ENCODE data around the gene VWA5B1.

VWA5B1 gene

GRCh38 chr1:20351911-20352701 is 61.4 kb downstream of the VWA5B1 start:
- TF ChIP-seq EZH2 (IDR thresholded peaks at IDR 0.05): no peak
- no peak for TF ChIP-seq POLR2AphosphoS5 (IDR thresholded peaks at IDR 0.05; ENCODE audit: borderline replicate concordance, low read depth, low read length)
- TF ChIP-seq FOXP2 (optimal IDR thresholded peaks at IDR 0.05; ENCODE audit: control extremely low read depth, extremely low read length, insufficient read depth): no peak
- H3K4me3 ChIP-seq: no peak overlapping the region
- no peaks in the 10 kb centered on the region for H3K9me3 ChIP-seq (ENCODE audit: low read depth, low read length)
- no peak overlapping the region for H3K9ac ChIP-seq (ENCODE audit: insufficient read length)
- H3K27ac ChIP-seq: no peak overlapping the region
- DNase-seq (ENCODE audit: low read depth, low spot score): no peak
- no peaks in the 10 kb centered on the region for H3K36me3 ChIP-seq (ENCODE audit: insufficient read depth, low read length)

GRCh38 chr1:20353836-20354235 is 63.2 kb downstream of the VWA5B1 start:
- Histone ChIP-seq H3K27ac (no peak overlapping the region), H3K4me3 (no peak overlapping the region)

GRCh38 chr1:20354610-20355009 is 63.9 kb downstream of the VWA5B1 start:
- no peaks in the 10 kb centered on the region for H3K36me3 ChIP-seq (ENCODE audit: insufficient read depth, low read length)
- no peak overlapping the region for H3K4me3 ChIP-seq
- no peak overlapping the region for H3K9ac ChIP-seq (ENCODE audit: insufficient read length)
- TF ChIP-seq POLR2AphosphoS5 (IDR thresholded peaks at IDR 0.05; ENCODE audit: borderline replicate concordance, low read depth, low read length): no peak
- TF ChIP-seq EZH2 (IDR thresholded peaks at IDR 0.05): no peak
- TF ChIP-seq FOXP2 (optimal IDR thresholded peaks at IDR 0.05; ENCODE audit: control extremely low read depth, extremely low read length, insufficient read depth): no peak
- H3K9me3 ChIP-seq (ENCODE audit: low read depth, low read length): no peaks in the 10 kb centered on the region
- no peak overlapping the region for H3K27ac ChIP-seq
- DNase-seq (ENCODE audit: low read depth, low spot score): no peak

More at GRCh38 chr1:20353836-20354235, 63.2 kb downstream of the VWA5B1 start:
- Histone ChIP-seq H3K9ac (ENCODE audit: insufficient read length) (no peak overlapping the region), H3K36me3 (ENCODE audit: insufficient read depth, low read length) (no peaks in the 10 kb centered on the region), H3K9me3 (ENCODE audit: low read depth, low read length) (no peaks in the 10 kb centered on the region)
- TF ChIP-seq FOXP2 (optimal IDR thresholded peaks at IDR 0.05; ENCODE audit: control extremely low read depth, extremely low read length, insufficient read depth) (no peak), EZH2 (IDR thresholded peaks at IDR 0.05) (no peak)
- no peak for DNase-seq (ENCODE audit: low read depth, low spot score)

- Histone ChIP-seq H3K27ac (no peak overlapping the region), H3K4me3 (no peak overlapping the region), H3K9ac (ENCODE audit: insufficient read length) (no peak overlapping the region), H3K36me3 (ENCODE audit: insufficient read depth, low read length) (no peaks in the 10 kb centered on the region), H3K9me3 (ENCODE audit: low read depth, low read length) (no peaks in the 10 kb centered on the region)
- no peak for DNase-seq (ENCODE audit: low read depth, low spot score)
- TF ChIP-seq EZH2 (IDR thresholded peaks at IDR 0.05) (no peak), POLR2AphosphoS5 (IDR thresholded peaks at IDR 0.05; ENCODE audit: borderline replicate concordance, low read depth, low read length) (no peak), FOXP2 (optimal IDR thresholded peaks at IDR 0.05; ENCODE audit: control extremely low read depth, extremely low read length, insufficient read depth) (no peak)
These were observed 64.6 kb downstream of the VWA5B1 start for GRCh38 chr1:20355101-20355827.

- no peaks in the 10 kb centered on the region for H3K9me3 ChIP-seq (ENCODE audit: low read depth, low read length)
- H3K36me3 ChIP-seq (ENCODE audit: insufficient read depth, low read length): no peaks in the 10 kb centered on the region
- no peak for DNase-seq (ENCODE audit: low read depth, low spot score)
- no peak overlapping the region for H3K9ac ChIP-seq (ENCODE audit: insufficient read length)
- no peak overlapping the region for H3K27ac ChIP-seq
- H3K4me3 ChIP-seq: no peak overlapping the region
- TF ChIP-seq FOXP2 (optimal IDR thresholded peaks at IDR 0.05; ENCODE audit: control extremely low read depth, extremely low read length, insufficient read depth): no peak
These were observed 65.4 kb downstream of the VWA5B1 start for GRCh38 chr1:20355828-20356735.

GRCh38 chr1:20356850-20357459 is 66.3 kb downstream of the VWA5B1 start:
- Histone ChIP-seq H3K4me3 (no peak overlapping the region), H3K9ac (ENCODE audit: insufficient read length) (no peak overlapping the region), H3K27ac (no peak overlapping the region), H3K9me3 (ENCODE audit: low read depth, low read length) (no peaks in the 10 kb centered on the region), H3K36me3 (ENCODE audit: insufficient read depth, low read length) (no peaks in the 10 kb centered on the region)
- no peak for TF ChIP-seq FOXP2 (optimal IDR thresholded peaks at IDR 0.05; ENCODE audit: control extremely low read depth, extremely low read length, insufficient read depth)
- TF ChIP-seq EZH2 (IDR thresholded peaks at IDR 0.05): peak; percentile 50
- no peak for DNase-seq (ENCODE audit: low read depth, low spot score)

- Histone ChIP-seq H3K36me3 (ENCODE audit: insufficient read depth, low read length) (no peaks in the 10 kb centered on the region), H3K9me3 (ENCODE audit: low read depth, low read length) (no peaks in the 10 kb centered on the region), H3K4me3 (no peak overlapping the region), H3K27ac (no peak overlapping the region), H3K9ac (ENCODE audit: insufficient read length) (no peak overlapping the region)
- TF ChIP-seq POLR2AphosphoS5 (IDR thresholded peaks at IDR 0.05; ENCODE audit: borderline replicate concordance, low read depth, low read length) (no peak), FOXP2 (optimal IDR thresholded peaks at IDR 0.05; ENCODE audit: control extremely low read depth, extremely low read length, insufficient read depth) (no peak), EZH2 (IDR thresholded peaks at IDR 0.05) (no peak)
- DNase-seq (ENCODE audit: low read depth, low spot score): no peak
These were observed 67.1 kb downstream of the VWA5B1 start for GRCh38 chr1:20357796-20358195.

Data from SK-N-MC (cell line).